NT2/D1 (cell line): ENCODE data around the gene OR2A12.
A peak's percentile ranks its signal among the peaks of the same experiment; 100 is the strongest.
"Not testable (repeated sequence)": the region's sequence is repeated elsewhere in the genome, so short reads cannot be mapped to it uniquely, and the experiment has no call there.

Experiments
- DNase-seq: peaks from one replicate; pipeline ENCODE4 v3.0.0-alpha.2; 2011; ENCODE audit warnings: low read depth, low spot score
- H3K27me3 ChIP-seq: 2 replicates; pipeline ENCODE4 v1.6.0; 2011; ENCODE audit warnings: mild to moderate bottlenecking; ENCODE audit not compliant: insufficient read length, insufficient read depth
- H3K36me3 ChIP-seq: 2 replicates; pipeline ENCODE4 v1.6.1; 2011; ENCODE audit warnings: mild to moderate bottlenecking, low read length, mixed read lengths; ENCODE audit not compliant: insufficient read depth, insufficient read length
- H3K4me1 ChIP-seq: 2 replicates; pipeline ENCODE4 v1.5.1; 2011; ENCODE audit not compliant: insufficient read depth, insufficient read length
- H3K4me3 ChIP-seq: 2 replicates; pipeline ENCODE4 v1.5.1; 2011; ENCODE audit warnings: low read depth; ENCODE audit not compliant: insufficient read length
- H3K9ac ChIP-seq: 2 replicates; pipeline ENCODE4 v1.6.0; 2011; ENCODE audit warnings: low read depth; ENCODE audit not compliant: insufficient read length
- H3K9me3 ChIP-seq: 2 replicates; pipeline ENCODE4 v1.5.1; 2011; ENCODE audit warnings: mild to moderate bottlenecking, low read length; ENCODE audit not compliant: insufficient read depth
- SUZ12 ChIP-seq: IDR thresholded peaks from 2 replicates; pipeline ENCODE4 v1.6.1; 2011; ENCODE audit not compliant: insufficient read length, insufficient read depth; ENCODE audit errors: extremely low read depth
- YY1 ChIP-seq: IDR thresholded peaks from 2 replicates; pipeline ENCODE4 v1.6.1; 2011; ENCODE audit not compliant: insufficient read length, insufficient read depth
- ZNF274 ChIP-seq: IDR thresholded peaks from 2 replicates; pipeline ENCODE4 v1.6.1; 2011; ENCODE audit warnings: mild to moderate bottlenecking, low read depth, low read length

Gene OR2A12

GRCh38 chr7:144122876-144123275, 36.8 kb downstream of the OR2A12 start, which contains the start of gene OR2A14:
OR2A14 (plus strand) TSS chr7:144123176; CDS start chr7:144129113, 5,937 bp downstream.
- H3K9me3 ChIP-seq: no peaks in the 10 kb centered on the region
- no peak within 1 kb of the TSS for H3K9ac ChIP-seq
- H3K4me3 ChIP-seq: no peak within 1 kb of the TSS
- DNase-seq: no peak
- H3K27me3 ChIP-seq: no peaks in the 10 kb centered on the region
- no peaks in the 10 kb centered on the region for H3K36me3 ChIP-seq
- H3K4me1 ChIP-seq: peaks cover 3% of the 10 kb centered on the region
- TF ChIP-seq SUZ12: no peak
- no peak for TF ChIP-seq YY1
- no peak for TF ChIP-seq ZNF274

- H3K4me3 ChIP-seq: no peak overlapping the region
- H3K9ac ChIP-seq: no peak overlapping the region
- H3K4me1 ChIP-seq: no peaks in the 10 kb centered on the region
- H3K36me3 ChIP-seq: no peaks in the 10 kb centered on the region
- H3K9me3 ChIP-seq: no peaks in the 10 kb centered on the region
- H3K27me3 ChIP-seq: no peaks in the 10 kb centered on the region
- TF ChIP-seq SUZ12: no peak
- no peak for TF ChIP-seq ZNF274
- TF ChIP-seq YY1: no peak
- DNase-seq: peak; percentile 92
Observed at GRCh38 chr7:144127714-144128334, 41.7 kb downstream of the OR2A12 start.

GRCh38 chr7:144129601-144130000, 43.5 kb downstream of the OR2A12 start:
- not testable (repeated sequence) for H3K4me3 ChIP-seq

GRCh38 chr7:144130730-144131129, 44.7 kb downstream of the OR2A12 start:
- Histone ChIP-seq H3K9me3 (no peaks in the 10 kb centered on the region), H3K36me3 (no peaks in the 10 kb centered on the region), H3K27me3 (no peaks in the 10 kb centered on the region), H3K4me3 (no peak overlapping the region), H3K4me1 (no peaks in the 10 kb centered on the region), H3K9ac (no peak overlapping the region)
- TF ChIP-seq ZNF274: no peak
- no peak for TF ChIP-seq SUZ12
- TF ChIP-seq YY1: no peak
- DNase-seq: no peak

More at GRCh38 chr7:144129601-144130000, 43.5 kb downstream of the OR2A12 start:
- H3K4me1 ChIP-seq, H3K36me3 ChIP-seq, H3K27me3 ChIP-seq, H3K9ac ChIP-seq, H3K9me3 ChIP-seq, DNase-seq: not testable (repeated sequence)

- Histone ChIP-seq H3K9me3 (no peaks in the 10 kb centered on the region), H3K4me3 (no peak overlapping the region), H3K4me1 (no peaks in the 10 kb centered on the region), H3K9ac (no peak overlapping the region), H3K36me3 (no peaks in the 10 kb centered on the region), H3K27me3 (no peaks in the 10 kb centered on the region)
- no peak for TF ChIP-seq ZNF274
- TF ChIP-seq YY1: no peak
- no peak for TF ChIP-seq SUZ12
- no peak for DNase-seq
Observed at GRCh38 chr7:144132262-144132661, 46.2 kb downstream of the OR2A12 start.

GRCh38 chr7:144133307-144133706, 47.2 kb downstream of the OR2A12 start:
- H3K27me3 ChIP-seq: no peaks in the 10 kb centered on the region
- H3K36me3 ChIP-seq: no peaks in the 10 kb centered on the region
- no peak overlapping the region for H3K4me3 ChIP-seq
- H3K9me3 ChIP-seq: no peaks in the 10 kb centered on the region
- no peak overlapping the region for H3K9ac ChIP-seq
- DNase-seq: no peak
- no peaks in the 10 kb centered on the region for H3K4me1 ChIP-seq
- TF ChIP-seq SUZ12 (no peak), YY1 (no peak), ZNF274 (no peak)

GRCh38 chr7:144134116-144134515, 48.0 kb downstream of the OR2A12 start:
- Histone ChIP-seq H3K4me3 (no peak overlapping the region), H3K9ac (no peak overlapping the region), H3K4me1 (no peaks in the 10 kb centered on the region), H3K9me3 (no peaks in the 10 kb centered on the region), H3K36me3 (no peaks in the 10 kb centered on the region), H3K27me3 (no peaks in the 10 kb centered on the region)
- DNase-seq: no peak
- no peak for TF ChIP-seq SUZ12
- no peak for TF ChIP-seq ZNF274
- no peak for TF ChIP-seq YY1

- no peaks in the 10 kb centered on the region for H3K9me3 ChIP-seq
- TF ChIP-seq ZNF274 (no peak), YY1 (no peak), SUZ12 (no peak)
Observed at GRCh38 chr7:144137501-144137900, 51.4 kb downstream of the OR2A12 start.

More at GRCh38 chr7:144137501-144137900, 51.4 kb downstream of the OR2A12 start:
- Histone ChIP-seq H3K4me1 (no peaks in the 10 kb centered on the region), H3K36me3 (no peaks in the 10 kb centered on the region), H3K4me3 (no peak overlapping the region), H3K27me3 (no peaks in the 10 kb centered on the region), H3K9ac (no peak overlapping the region)
- DNase-seq: no peak
